SK-N-SH treated with all-trans-retinoic acid at 6 μM for 48 hours (cell line): Measurements from ENCODE around the gene ARMC2.

Experiments used
- ATAC-seq: fragments of 200-7000 bp; cut with Tn5 transposase; 3 replicates; pipeline ENCODE4 v1.9.1; 2020; ENCODE audit warnings: mild to moderate bottlenecking, moderate library complexity
- ARNTL ChIP-seq: fragments of 450-650 bp; formaldehyde crosslinking; IDR thresholded peaks from 2 replicates; pipeline ENCODE4 v1.5.0; 2020; ENCODE audit warnings: low read depth, mild to moderate bottlenecking, moderate library complexity, borderline replicate concordance
- BACH2 ChIP-seq: fragments of 250-450 bp; sonication (Bioruptor Pico); IDR thresholded peaks from 2 replicates; pipeline ENCODE4 v1.9.0; 2021; ENCODE audit warnings: mild to moderate bottlenecking, borderline replicate concordance
- CSDC2 ChIP-seq: fragments of 250-450 bp; sonication (Bioruptor Pico); IDR thresholded peaks from 2 replicates; pipeline ENCODE4 v1.5.0; 2020; ENCODE audit warnings: mild to moderate bottlenecking, moderate library complexity
- ESRRG ChIP-seq: fragments of 250-450 bp; sonication (Bioruptor Pico); IDR thresholded peaks from 2 replicates; pipeline ENCODE4 v1.6.1; 2021; ENCODE audit warnings: mild to moderate bottlenecking
- GLIS3 ChIP-seq: fragments of 250-450 bp; sonication (Bioruptor Pico); IDR thresholded peaks from 2 replicates; pipeline ENCODE4 v1.5.0; 2020; ENCODE audit warnings: mild to moderate bottlenecking, moderate library complexity
- ISL1 ChIP-seq: fragments of 250-450 bp; sonication (Bioruptor Pico); IDR thresholded peaks from 2 replicates; pipeline ENCODE4 v2.1.2; 2022; ENCODE audit warnings: mild to moderate bottlenecking, moderate library complexity
- OSR1 ChIP-seq: fragments of 250-450 bp; sonication (Bioruptor Pico); IDR thresholded peaks from 2 replicates; pipeline ENCODE4 v1.8.0; 2022; ENCODE audit warnings: moderate library complexity, mild to moderate bottlenecking, inconsistent platforms
- PPARA ChIP-seq: fragments of 250-450 bp; sonication (Bioruptor Pico); IDR thresholded peaks from 2 replicates; pipeline ENCODE4 v1.5.0; 2020; ENCODE audit warnings: mild to moderate bottlenecking, borderline replicate concordance
- RARB ChIP-seq: fragments of 250-450 bp; sonication (Bioruptor Pico); IDR thresholded peaks from 2 replicates; pipeline ENCODE4 v1.8.0; 2021; ENCODE audit warnings: mild to moderate bottlenecking, moderate library complexity
- SNAI2 ChIP-seq: fragments of 250-450 bp; sonication (Bioruptor Pico); IDR thresholded peaks from 2 replicates; pipeline ENCODE4 v1.5.0; 2020; ENCODE audit warnings: mild to moderate bottlenecking, moderate library complexity
- TCF4 ChIP-seq: fragments of 250-450 bp; sonication (Bioruptor Pico); IDR thresholded peaks from 2 replicates; pipeline ENCODE4 v1.8.0; 2021; ENCODE audit warnings: mild to moderate bottlenecking, moderate library complexity, borderline replicate concordance
- TOX ChIP-seq: fragments of 250-450 bp; sonication (Bioruptor Pico); IDR thresholded peaks from 2 replicates; pipeline ENCODE4 v1.8.0; 2021; ENCODE audit warnings: mild to moderate bottlenecking, moderate library complexity, borderline replicate concordance
- ZC3H10 ChIP-seq: fragments of 250-450 bp; sonication (Bioruptor Pico); IDR thresholded peaks from 2 replicates; pipeline ENCODE4 v1.5.1; 2021; ENCODE audit warnings: mild to moderate bottlenecking, moderate library complexity
- ZFP3 ChIP-seq: fragments of 250-450 bp; sonication (Bioruptor Pico); IDR thresholded peaks from 2 replicates; pipeline ENCODE4 v1.5.0; 2020; ENCODE audit warnings: mild to moderate bottlenecking, moderate library complexity
- ZFP30 ChIP-seq: fragments of 450-650 bp; formaldehyde crosslinking; IDR thresholded peaks from 2 replicates; pipeline ENCODE4 v1.5.0; 2022; ENCODE audit warnings: mild to moderate bottlenecking, moderate library complexity
- ZNF565 ChIP-seq: fragments of 450-650 bp; formaldehyde crosslinking; conservative IDR thresholded peaks from 2 replicates; pipeline ENCODE4 v1.5.0; 2020; ENCODE audit warnings: low read depth, mild to moderate bottlenecking, moderate library complexity
- ZNF70 ChIP-seq: fragments of 450-650 bp; formaldehyde crosslinking; IDR thresholded peaks from 2 replicates; pipeline ENCODE4 v1.5.0; 2020; ENCODE audit warnings: mild to moderate bottlenecking, moderate library complexity
- ZNF8 ChIP-seq: fragments of 450-650 bp; formaldehyde crosslinking; IDR thresholded peaks from 2 replicates; pipeline ENCODE4 v1.5.0; 2020; ENCODE audit warnings: mild to moderate bottlenecking, moderate library complexity
- TF ChIP-seq, protein P1 (sequence below): fragments of 250-450 bp; sonication (Bioruptor Pico); IDR thresholded peaks from 2 replicates; pipeline ENCODE4 v1.5.1; 2021; ENCODE audit warnings: mild to moderate bottlenecking, moderate library complexity
- TF ChIP-seq, protein P2 (sequence below): fragments of 250-450 bp; sonication (Bioruptor Pico); IDR thresholded peaks from 2 replicates; pipeline ENCODE4 v1.5.0; 2020; ENCODE audit warnings: mild to moderate bottlenecking, moderate library complexity
- TF ChIP-seq, protein P3 (sequence below): fragments of 250-450 bp; sonication (Bioruptor Pico); IDR thresholded peaks from 2 replicates; pipeline ENCODE4 v1.8.0; 2021; ENCODE audit warnings: low read depth, mild to moderate bottlenecking, moderate library complexity, borderline replicate concordance
- TF ChIP-seq, protein P4 (sequence below): fragments of 250-450 bp; sonication (Bioruptor Pico); IDR thresholded peaks from 2 replicates; pipeline ENCODE4 v1.5.1; 2020; ENCODE audit warnings: low read depth, mild to moderate bottlenecking, moderate library complexity

The ARMC2 gene

DNA sequence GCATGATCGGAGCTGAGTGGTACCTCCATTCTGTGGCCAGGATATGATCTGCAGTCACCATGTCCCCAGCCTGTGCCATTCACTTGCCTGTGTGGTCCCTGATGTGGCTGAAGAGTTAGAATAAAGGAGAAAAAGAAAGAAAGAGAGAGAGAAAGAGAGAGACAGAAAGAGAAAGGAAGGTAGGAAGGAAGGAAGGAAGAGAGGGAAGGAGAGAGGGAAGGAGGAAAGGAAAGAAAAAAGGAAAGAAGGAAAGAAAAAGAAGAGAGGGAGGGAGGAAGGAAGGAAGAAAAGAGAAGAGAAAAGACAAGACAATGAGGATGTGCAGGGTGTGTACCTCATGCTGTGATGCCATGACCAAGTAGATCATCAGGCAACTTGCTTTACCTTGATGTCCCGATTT lies 22.1 kb downstream of the ARMC2 start:
- TF ChIP-seq, protein P1, sequence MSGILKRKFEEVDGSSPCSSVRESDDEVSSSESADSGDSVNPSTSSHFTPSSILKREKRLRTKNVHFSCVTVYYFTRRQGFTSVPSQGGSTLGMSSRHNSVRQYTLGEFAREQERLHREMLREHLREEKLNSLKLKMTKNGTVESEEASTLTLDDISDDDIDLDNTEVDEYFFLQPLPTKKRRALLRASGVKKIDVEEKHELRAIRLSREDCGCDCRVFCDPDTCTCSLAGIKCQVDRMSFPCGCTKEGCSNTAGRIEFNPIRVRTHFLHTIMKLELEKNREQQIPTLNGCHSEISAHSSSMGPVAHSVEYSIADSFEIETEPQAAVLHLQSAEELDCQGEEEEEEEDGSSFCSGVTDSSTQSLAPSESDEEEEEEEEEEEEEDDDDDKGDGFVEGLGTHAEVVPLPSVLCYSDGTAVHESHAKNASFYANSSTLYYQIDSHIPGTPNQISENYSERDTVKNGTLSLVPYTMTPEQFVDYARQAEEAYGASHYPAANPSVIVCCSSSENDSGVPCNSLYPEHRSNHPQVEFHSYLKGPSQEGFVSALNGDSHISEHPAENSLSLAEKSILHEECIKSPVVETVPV (CRISPR knock-in tag), result no peak
- TF ChIP-seq, protein P2, sequence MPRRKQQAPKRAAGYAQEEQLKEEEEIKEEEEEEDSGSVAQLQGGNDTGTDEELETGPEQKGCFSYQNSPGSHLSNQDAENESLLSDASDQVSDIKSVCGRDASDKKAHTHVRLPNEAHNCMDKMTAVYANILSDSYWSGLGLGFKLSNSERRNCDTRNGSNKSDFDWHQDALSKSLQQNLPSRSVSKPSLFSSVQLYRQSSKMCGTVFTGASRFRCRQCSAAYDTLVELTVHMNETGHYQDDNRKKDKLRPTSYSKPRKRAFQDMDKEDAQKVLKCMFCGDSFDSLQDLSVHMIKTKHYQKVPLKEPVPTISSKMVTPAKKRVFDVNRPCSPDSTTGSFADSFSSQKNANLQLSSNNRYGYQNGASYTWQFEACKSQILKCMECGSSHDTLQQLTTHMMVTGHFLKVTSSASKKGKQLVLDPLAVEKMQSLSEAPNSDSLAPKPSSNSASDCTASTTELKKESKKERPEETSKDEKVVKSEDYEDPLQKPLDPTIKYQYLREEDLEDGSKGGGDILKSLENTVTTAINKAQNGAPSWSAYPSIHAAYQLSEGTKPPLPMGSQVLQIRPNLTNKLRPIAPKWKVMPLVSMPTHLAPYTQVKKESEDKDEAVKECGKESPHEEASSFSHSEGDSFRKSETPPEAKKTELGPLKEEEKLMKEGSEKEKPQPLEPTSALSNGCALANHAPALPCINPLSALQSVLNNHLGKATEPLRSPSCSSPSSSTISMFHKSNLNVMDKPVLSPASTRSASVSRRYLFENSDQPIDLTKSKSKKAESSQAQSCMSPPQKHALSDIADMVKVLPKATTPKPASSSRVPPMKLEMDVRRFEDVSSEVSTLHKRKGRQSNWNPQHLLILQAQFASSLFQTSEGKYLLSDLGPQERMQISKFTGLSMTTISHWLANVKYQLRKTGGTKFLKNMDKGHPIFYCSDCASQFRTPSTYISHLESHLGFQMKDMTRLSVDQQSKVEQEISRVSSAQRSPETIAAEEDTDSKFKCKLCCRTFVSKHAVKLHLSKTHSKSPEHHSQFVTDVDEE, result no peak
- TF ChIP-seq ZNF8 (CRISPR knock-in tag), result no peak
- no peak for TF ChIP-seq OSR1
- TF ChIP-seq, protein P3, sequence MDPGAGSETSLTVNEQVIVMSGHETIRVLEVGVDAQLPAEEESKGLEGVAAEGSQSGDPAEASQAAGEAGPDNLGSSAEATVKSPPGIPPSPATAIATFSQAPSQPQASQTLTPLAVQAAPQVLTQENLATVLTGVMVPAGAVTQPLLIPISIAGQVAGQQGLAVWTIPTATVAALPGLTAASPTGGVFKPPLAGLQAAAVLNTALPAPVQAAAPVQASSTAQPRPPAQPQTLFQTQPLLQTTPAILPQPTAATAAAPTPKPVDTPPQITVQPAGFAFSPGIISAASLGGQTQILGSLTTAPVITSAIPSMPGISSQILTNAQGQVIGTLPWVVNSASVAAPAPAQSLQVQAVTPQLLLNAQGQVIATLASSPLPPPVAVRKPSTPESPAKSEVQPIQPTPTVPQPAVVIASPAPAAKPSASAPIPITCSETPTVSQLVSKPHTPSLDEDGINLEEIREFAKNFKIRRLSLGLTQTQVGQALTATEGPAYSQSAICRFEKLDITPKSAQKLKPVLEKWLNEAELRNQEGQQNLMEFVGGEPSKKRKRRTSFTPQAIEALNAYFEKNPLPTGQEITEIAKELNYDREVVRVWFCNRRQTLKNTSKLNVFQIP (CRISPR knock-in tag), result no peak
- no peak for TF ChIP-seq TCF4 (CRISPR knock-in tag)
- no peak for TF ChIP-seq ARNTL (CRISPR knock-in tag)
- TF ChIP-seq PPARA, result no peak
- TF ChIP-seq TOX, result no peak
- TF ChIP-seq ZC3H10 (CRISPR knock-in tag), result no peak
- no peak for TF ChIP-seq ZNF565
- no peak for TF ChIP-seq ISL1 (CRISPR knock-in tag)
- no peak for TF ChIP-seq ESRRG (CRISPR knock-in tag)
- TF ChIP-seq ZFP30 (CRISPR knock-in tag), result no peak
- TF ChIP-seq ZNF70 (CRISPR knock-in tag), result no peak
- TF ChIP-seq RARB, result no peak
- no peak for TF ChIP-seq GLIS3 (CRISPR knock-in tag)
- no peak for TF ChIP-seq BACH2 (CRISPR knock-in tag)
- no peak for ATAC-seq

DNA sequence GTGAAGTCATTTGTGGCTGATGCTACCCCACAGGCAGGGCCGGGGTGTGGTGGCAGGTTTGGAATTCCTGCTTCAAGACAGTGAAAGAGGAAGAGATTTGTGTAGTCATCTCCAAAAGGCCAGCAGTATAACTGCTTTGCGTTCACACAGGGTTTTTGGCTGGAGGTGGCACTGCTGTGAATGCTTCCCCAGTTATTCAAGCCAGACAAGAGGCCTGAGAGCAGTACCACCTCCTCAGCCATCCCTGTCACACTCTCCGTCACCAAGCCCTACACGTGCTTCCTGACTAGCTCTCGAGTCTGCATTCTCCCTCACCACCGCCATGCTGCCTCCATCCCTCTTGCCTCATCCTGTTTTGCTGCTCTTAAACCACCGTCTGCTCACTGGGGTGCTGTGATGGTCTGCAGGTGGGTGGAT lies 23.9 kb downstream of the ARMC2 start:
- no peak for ATAC-seq
- TF ChIP-seq, protein P4, sequence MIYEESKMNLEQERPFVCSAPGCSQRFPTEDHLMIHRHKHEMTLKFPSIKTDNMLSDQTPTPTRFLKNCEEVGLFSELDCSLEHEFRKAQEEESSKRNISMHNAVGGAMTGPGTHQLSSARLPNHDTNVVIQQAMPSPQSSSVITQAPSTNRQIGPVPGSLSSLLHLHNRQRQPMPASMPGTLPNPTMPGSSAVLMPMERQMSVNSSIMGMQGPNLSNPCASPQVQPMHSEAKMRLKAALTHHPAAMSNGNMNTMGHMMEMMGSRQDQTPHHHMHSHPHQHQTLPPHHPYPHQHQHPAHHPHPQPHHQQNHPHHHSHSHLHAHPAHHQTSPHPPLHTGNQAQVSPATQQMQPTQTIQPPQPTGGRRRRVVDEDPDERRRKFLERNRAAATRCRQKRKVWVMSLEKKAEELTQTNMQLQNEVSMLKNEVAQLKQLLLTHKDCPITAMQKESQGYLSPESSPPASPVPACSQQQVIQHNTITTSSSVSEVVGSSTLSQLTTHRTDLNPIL (CRISPR knock-in tag), result no peak
- TF ChIP-seq SNAI2 (no peak), ZNF70 (CRISPR knock-in tag) (no peak), ZFP30 (CRISPR knock-in tag) (no peak), RARB (no peak)
- TF ChIP-seq, protein P3 (CRISPR knock-in tag), result no peak

DNA sequence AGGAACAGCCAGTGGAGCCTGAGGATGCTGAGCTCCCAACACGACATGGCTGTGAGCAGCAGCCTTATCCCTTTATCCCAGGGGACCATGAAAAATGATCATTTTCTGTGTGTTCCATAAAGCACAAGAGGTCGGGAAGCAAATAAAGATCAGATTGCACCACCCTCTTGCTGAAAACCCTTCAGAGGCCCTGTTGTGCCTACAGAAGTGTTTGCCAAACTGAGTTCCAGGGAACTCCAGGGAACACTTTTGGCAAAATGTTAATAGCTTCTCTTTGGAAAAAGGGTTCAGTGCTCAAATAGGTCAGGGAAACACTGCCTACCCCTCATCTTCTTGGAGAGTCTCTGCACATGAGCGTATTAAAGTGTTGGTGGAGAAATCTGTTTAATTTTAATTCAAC lies 24.4 kb downstream of the ARMC2 start:
- no peak for TF ChIP-seq GLIS3 (CRISPR knock-in tag)
- TF ChIP-seq ESRRG (CRISPR knock-in tag), result no peak
- no peak for TF ChIP-seq ZC3H10 (CRISPR knock-in tag)
- no peak for TF ChIP-seq ZNF8 (CRISPR knock-in tag)
- no peak for TF ChIP-seq CSDC2 (CRISPR knock-in tag)
- TF ChIP-seq ISL1 (CRISPR knock-in tag), result no peak
- no peak for TF ChIP-seq OSR1
- TF ChIP-seq ZFP30 (CRISPR knock-in tag), result no peak
- TF ChIP-seq, protein P4 (CRISPR knock-in tag), result no peak
- no peak for TF ChIP-seq SNAI2
- no peak for TF ChIP-seq ZFP3
- no peak for ATAC-seq
